Breast epithelium (tissue), 3 donors: ENCODE measurements around the gene OST4.

Source experiments
- POLR2A ChIP-seq: fragments of 450-650 bp; IDR thresholded peaks from one replicate; pipeline ENCODE4 v1.6.1; 2016; ENCODE audit warnings: antibody characterized with exemption, mild to moderate bottlenecking, moderate library complexity
- POLR2AphosphoS5 ChIP-seq, 3 donors: sonication (generic); formaldehyde crosslinking; IDR thresholded peaks; one replicate each; pipeline ENCODE4 v1.6.1; 2017; ENCODE audit warnings: antibody characterized with exemption in 3 of 3
- TF ChIP-seq, protein P1 (sequence below), 3 donors: fragments of 450-650 bp; IDR thresholded peaks; one replicate each; pipeline ENCODE4 v1.5.1; 2016 to 2017; ENCODE audit warnings: antibody characterized with exemption in 3 of 3, mild to moderate bottlenecking in 3 of 3, moderate library complexity in 3 of 3

DNA sequence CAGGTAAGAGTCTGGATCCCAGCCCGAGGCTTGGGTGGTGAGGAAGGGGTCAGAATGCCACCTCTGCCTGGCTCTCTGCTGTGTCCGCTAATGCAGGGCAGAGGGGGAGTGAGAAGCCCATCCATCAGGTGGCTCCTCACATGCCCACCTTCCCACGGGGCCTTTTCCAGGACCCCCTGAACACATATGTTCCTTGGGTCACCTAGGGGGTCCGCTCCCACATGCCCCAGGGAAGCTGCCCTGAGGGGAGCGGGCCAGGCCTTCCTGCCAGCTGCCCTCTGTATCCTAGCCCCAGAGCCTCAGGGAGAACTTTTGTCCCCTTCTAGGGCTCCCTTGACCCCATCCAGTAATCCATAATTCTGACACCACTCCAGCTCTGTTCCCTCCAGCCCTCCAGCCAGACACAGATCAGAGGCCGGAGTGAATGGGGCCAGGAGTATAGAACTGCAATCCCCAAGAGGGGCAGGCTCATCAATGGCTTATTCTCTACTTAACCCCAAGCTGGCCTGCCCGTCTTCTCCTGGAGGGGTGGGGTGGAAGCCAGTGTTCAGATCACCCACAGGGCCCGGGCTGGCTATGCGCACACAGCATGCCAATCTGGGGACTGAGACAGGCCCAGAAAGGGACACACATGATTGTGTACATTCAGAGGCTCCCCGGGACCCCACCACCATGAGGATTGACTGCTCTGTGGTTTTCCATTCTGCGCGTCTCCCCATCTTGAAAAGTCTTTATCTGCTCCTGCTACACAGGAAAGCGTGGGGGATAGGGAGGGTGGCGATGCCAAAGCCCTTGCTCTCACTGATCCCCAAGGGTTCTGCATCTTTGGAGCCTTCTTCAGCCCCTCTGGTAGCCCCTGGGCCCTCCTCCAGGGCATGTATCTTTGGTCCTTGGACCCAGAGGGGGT lies 8.0 kb upstream of the OST4 start:
- TF ChIP-seq, protein P1, sequence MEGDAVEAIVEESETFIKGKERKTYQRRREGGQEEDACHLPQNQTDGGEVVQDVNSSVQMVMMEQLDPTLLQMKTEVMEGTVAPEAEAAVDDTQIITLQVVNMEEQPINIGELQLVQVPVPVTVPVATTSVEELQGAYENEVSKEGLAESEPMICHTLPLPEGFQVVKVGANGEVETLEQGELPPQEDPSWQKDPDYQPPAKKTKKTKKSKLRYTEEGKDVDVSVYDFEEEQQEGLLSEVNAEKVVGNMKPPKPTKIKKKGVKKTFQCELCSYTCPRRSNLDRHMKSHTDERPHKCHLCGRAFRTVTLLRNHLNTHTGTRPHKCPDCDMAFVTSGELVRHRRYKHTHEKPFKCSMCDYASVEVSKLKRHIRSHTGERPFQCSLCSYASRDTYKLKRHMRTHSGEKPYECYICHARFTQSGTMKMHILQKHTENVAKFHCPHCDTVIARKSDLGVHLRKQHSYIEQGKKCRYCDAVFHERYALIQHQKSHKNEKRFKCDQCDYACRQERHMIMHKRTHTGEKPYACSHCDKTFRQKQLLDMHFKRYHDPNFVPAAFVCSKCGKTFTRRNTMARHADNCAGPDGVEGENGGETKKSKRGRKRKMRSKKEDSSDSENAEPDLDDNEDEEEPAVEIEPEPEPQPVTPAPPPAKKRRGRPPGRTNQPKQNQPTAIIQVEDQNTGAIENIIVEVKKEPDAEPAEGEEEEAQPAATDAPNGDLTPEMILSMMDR (IDR thresholded peaks at IDR 0.05): no peak
- TF ChIP-seq POLR2A (no peak), POLR2AphosphoS5 (IDR thresholded peaks at IDR 0.05) (no peak)
